ENCODE measurements around the gene ZMIZ1.

ZMIZ1 gene

GRCh38 chr10:79270466-79271246 lies 201.9 kb downstream of the ZMIZ1 start:
- Histone ChIP-seq H3K4me2 (no peak overlapping the region), H2AFZ (ENCODE audit: low read depth) (no peak overlapping the region), H3K4me1 (ENCODE audit: low read depth, poor library complexity, severe bottlenecking) (peaks cover 6% of the 10 kb centered on the region), H3K9ac (no peak overlapping the region), H3K36me3 (ENCODE audit: insufficient read depth) (no peaks in the 10 kb centered on the region), H3K4me3 (IDR thresholded peaks at IDR 0.05; ENCODE audit: insufficient read depth, low read depth, low read length) (no peak overlapping the region), H3K27ac (no peak overlapping the region), H3K27me3 (ENCODE audit: insufficient read depth, low read depth) (no peaks in the 10 kb centered on the region), H3K79me2 (ENCODE audit: insufficient read depth, low read depth) (peaks cover 65% of the 10 kb centered on the region; the same call in 1 of the 2 replicates), H4K20me1 (ENCODE audit: insufficient read depth) (no peaks in the 10 kb centered on the region)
- no peak for TF ChIP-seq CTCF (conservative IDR thresholded peaks at IDR 0.05; ENCODE audit: low read depth, low read length)

GRCh38 chr10:79272353-79272752 lies 203.6 kb downstream of the ZMIZ1 start:
- Histone ChIP-seq H2AFZ (ENCODE audit: low read depth) (no peak overlapping the region), H3K9ac (no peak overlapping the region), H3K36me3 (ENCODE audit: insufficient read depth) (no peaks in the 10 kb centered on the region), H3K4me2 (no peak overlapping the region), H4K20me1 (ENCODE audit: insufficient read depth) (no peaks in the 10 kb centered on the region), H3K27ac (no peak overlapping the region), H3K79me2 (ENCODE audit: insufficient read depth, low read depth) (peaks cover 53% of the 10 kb centered on the region; the same call in 1 of the 2 replicates), H3K27me3 (ENCODE audit: insufficient read depth, low read depth) (no peaks in the 10 kb centered on the region), H3K4me3 (IDR thresholded peaks at IDR 0.05; ENCODE audit: insufficient read depth, low read depth, low read length) (no peak overlapping the region), H3K4me1 (ENCODE audit: low read depth, poor library complexity, severe bottlenecking) (no peaks in the 10 kb centered on the region)
- TF ChIP-seq CTCF (conservative IDR thresholded peaks at IDR 0.05; ENCODE audit: low read depth, low read length), result no peak

GRCh38 chr10:79273604-79274003 lies 204.8 kb downstream of the ZMIZ1 start:
- Histone ChIP-seq H3K27ac (no peak overlapping the region), H4K20me1 (ENCODE audit: insufficient read depth) (no peaks in the 10 kb centered on the region), H2AFZ (ENCODE audit: low read depth) (no peak overlapping the region), H3K4me2 (no peak overlapping the region), H3K27me3 (ENCODE audit: insufficient read depth, low read depth) (no peaks in the 10 kb centered on the region), H3K79me2 (ENCODE audit: insufficient read depth, low read depth) (peaks cover 42% of the 10 kb centered on the region; the same call in 1 of the 2 replicates), H3K36me3 (ENCODE audit: insufficient read depth) (no peaks in the 10 kb centered on the region), H3K4me3 (IDR thresholded peaks at IDR 0.05; ENCODE audit: insufficient read depth, low read depth, low read length) (no peak overlapping the region), H3K9ac (no peak overlapping the region), H3K4me1 (ENCODE audit: low read depth, poor library complexity, severe bottlenecking) (no peaks in the 10 kb centered on the region)
- TF ChIP-seq CTCF (conservative IDR thresholded peaks at IDR 0.05; ENCODE audit: low read depth, low read length), result no peak

GRCh38 chr10:79274279-79275104 lies 205.7 kb downstream of the ZMIZ1 start:
- Histone ChIP-seq H3K27me3 (ENCODE audit: insufficient read depth, low read depth) (no peaks in the 10 kb centered on the region), H3K4me2 (no peak overlapping the region), H2AFZ (ENCODE audit: low read depth) (no peak overlapping the region), H3K9ac (no peak overlapping the region), H3K79me2 (ENCODE audit: insufficient read depth, low read depth) (peaks cover 37% of the 10 kb centered on the region; the same call in 1 of the 2 replicates), H3K4me3 (IDR thresholded peaks at IDR 0.05; ENCODE audit: insufficient read depth, low read depth, low read length) (no peak overlapping the region), H3K4me1 (ENCODE audit: low read depth, poor library complexity, severe bottlenecking) (no peaks in the 10 kb centered on the region), H3K36me3 (ENCODE audit: insufficient read depth) (no peaks in the 10 kb centered on the region), H3K27ac (no peak overlapping the region), H4K20me1 (ENCODE audit: insufficient read depth) (no peaks in the 10 kb centered on the region)
- no peak for TF ChIP-seq CTCF (conservative IDR thresholded peaks at IDR 0.05; ENCODE audit: low read depth, low read length)

Measured in KMS-11 (cell line).